ENCODE data around the gene NF1. TPM values are rescaled to one million over a fixed set of nuclear protein-coding genes. Genes with fewer than 3 reads are reported as not detected.

Gene NF1
- total and polyA plus RNA-seq, 2 of the 13 experiments (the other 11 are each of a cell fraction or from before 2014, with no cell fraction given), result 21.5 to 26.5 TPM

DNA sequence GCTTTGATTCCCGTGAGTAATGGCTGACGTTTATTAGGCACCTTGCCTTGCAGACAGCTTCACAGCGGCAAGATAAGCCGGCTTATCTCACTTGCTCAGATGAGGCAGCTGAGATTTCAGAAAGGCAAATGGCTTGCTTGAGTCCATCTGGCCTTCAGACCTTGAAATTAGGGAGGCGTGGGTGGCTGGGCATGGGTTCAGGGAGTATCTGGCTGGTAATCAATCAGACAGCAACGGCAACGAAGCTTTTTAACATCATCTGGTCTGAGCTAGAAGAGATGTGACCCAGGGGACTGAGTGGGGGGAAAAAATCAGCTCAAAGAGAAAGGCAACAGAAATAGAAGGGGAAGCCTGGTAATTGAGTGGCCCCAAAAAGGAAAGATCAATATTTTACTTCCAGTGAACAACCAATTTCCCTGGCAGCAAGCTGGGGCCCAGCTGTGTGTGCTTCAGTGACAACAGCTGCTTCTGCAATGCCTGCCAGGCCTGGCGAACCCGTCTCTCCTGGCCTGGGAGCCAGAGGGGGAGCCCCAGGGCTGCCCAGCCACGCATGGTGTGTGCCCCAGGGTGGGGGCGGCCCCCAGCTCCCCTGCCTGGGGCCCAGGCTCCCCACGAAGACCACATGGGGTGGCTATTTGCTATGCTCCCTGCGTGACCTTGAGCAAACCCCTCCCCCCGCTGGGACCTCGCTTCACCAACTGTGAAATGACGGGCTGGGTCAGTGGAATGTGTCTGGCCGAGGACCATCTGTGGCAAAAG, 330.7 kb downstream of the NF1 start:
- Histone ChIP-seq H3K79me2 (ENCODE audit: insufficient read depth, low read length) (no peaks in the 10 kb centered on the region), H3K27ac (ENCODE audit: extremely low read length, insufficient read depth, low read length) (no peak overlapping the region), H3K9ac (ENCODE audit: insufficient read depth, low read depth, low read length) (no peak overlapping the region), H3K4me3 (replicated peaks in 1 of 3; ENCODE audit: insufficient read depth in 1 of 3, low read depth in 2 of 3, low read length in 3 of 3) (peak overlapping the region in 1 of 3 experiments; percentile 60; a peak in 2 of 6 replicates), H3K9me3 (ENCODE audit: low read length) (no peaks in the 10 kb centered on the region), H3K4me2 (ENCODE audit: low read depth, low read length) (peak overlapping the region; percentile 68), H3K27me3 (ENCODE audit: control insufficient read depth in 1 of 2, insufficient read depth in 2 of 2, low read length in 2 of 2) (peaks cover 0 to 8% of the 10 kb centered on the region in 2 experiments; a peak in 3 of 5 replicates), H4K20me1 (ENCODE audit: insufficient read depth, low read length) (no peaks in the 10 kb centered on the region), H3K36me3 (replicated peaks in 1 of 2; ENCODE audit: control insufficient read depth in 1 of 2, insufficient read depth in 2 of 2, low read length in 2 of 2) (no peaks in the 10 kb centered on the region), H2AFZ (ENCODE audit: low read length) (no peak overlapping the region), H3K4me1 (ENCODE audit: insufficient read depth, low read length) (peaks cover 27% of the 10 kb centered on the region)
- in situ Hi-C loops (cut with HindIII; ENCODE audit: extremely low pct_ligation_motif_present, low pct_unique_long_range_greater_than_20kb) (no loop called here), intact Hi-C loops (cut with micrococcal nuclease; ENCODE audit: unreplicated experiment) (no loop called here)
- ChIA-PET CTCF (ENCODE audit: low intra/inter-chr PET ratio, low total read pairs) (no interaction called here), POLR2A (interaction anchor here (0.9 to 1.5 kb wide), 4 partner anchors 9 to 73 kb away, joined by 3 to 6 read pairs (median 4); no protein-coding TSS in a partner anchor)
- ATAC-seq (peak; percentile 92), DNase-seq (ENCODE audit: low spot score) (peak; percentile 33), FAIRE-seq (no peak)
- BruUV-seq (replicated peaks), result no TSS peak
- WGBS (ENCODE audit: low lambda C conversion rate), result 0% methylated on average over 7 of the region's 17 CpGs
- TF ChIP-seq ARNTL (CRISPR knock-in tag; IDR thresholded peaks at IDR 0.05) (no peak), CREB1 (IDR thresholded peaks at IDR 0.05) (no peak), CREB1 (CRISPR knock-in tag; IDR thresholded peaks at IDR 0.05) (no peak), TEAD3 (CRISPR knock-in tag; optimal IDR thresholded peaks at IDR 0.05; ENCODE audit: borderline replicate concordance) (peak; percentile 31), CTCF (CRISPR knock-in tag; IDR thresholded peaks at IDR 0.05) (peak; percentile 38; the same call in 1 of the 2 replicates), PATZ1 (CRISPR knock-in tag; IDR thresholded peaks at IDR 0.05) (peak; percentile 89), ZNF274 (CRISPR knock-in tag; IDR thresholded peaks at IDR 0.05) (no peak), HNRNPL (IDR thresholded peaks at IDR 0.05; ENCODE audit: low read depth, low read length) (0 out of 2 replicates have a peak, but pooled peaks have one; percentile 49), ZNF687 (CRISPR knock-in tag; IDR thresholded peaks at IDR 0.05) (peak; percentile 64), HOXD1 (CRISPR knock-in tag; IDR thresholded peaks at IDR 0.05) (no peak), ZNF784 (CRISPR knock-in tag; IDR thresholded peaks at IDR 0.05; ENCODE audit: borderline replicate concordance) (no peak), HIVEP1 (CRISPR knock-in tag; IDR thresholded peaks at IDR 0.05) (peak; percentile 67; the same call in 1 of the 2 replicates), ZNF235 (CRISPR knock-in tag; IDR thresholded peaks at IDR 0.05; ENCODE audit: borderline replicate concordance) (peak; percentile 42; the same call in 1 of the 2 replicates)
- TF ChIP-seq, protein P1, sequence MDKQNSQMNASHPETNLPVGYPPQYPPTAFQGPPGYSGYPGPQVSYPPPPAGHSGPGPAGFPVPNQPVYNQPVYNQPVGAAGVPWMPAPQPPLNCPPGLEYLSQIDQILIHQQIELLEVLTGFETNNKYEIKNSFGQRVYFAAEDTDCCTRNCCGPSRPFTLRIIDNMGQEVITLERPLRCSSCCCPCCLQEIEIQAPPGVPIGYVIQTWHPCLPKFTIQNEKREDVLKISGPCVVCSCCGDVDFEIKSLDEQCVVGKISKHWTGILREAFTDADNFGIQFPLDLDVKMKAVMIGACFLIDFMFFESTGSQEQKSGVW (CRISPR knock-in tag; IDR thresholded peaks at IDR 0.05; ENCODE audit: borderline replicate concordance), result no peak
